Stimulated activated CD8-positive, alpha-beta memory T cell treated with anti-CD3 and anti-CD28 coated beads, Interleukin-7, amount 100 ng/mL, for 48 hours (primary cell): ENCODE measurements around the gene CEP250.
"Not testable (repeated sequence)": the region's sequence is repeated elsewhere in the genome, so short reads cannot be mapped to it uniquely, and the experiment has no call there.

ENCODE experiments used
- DNase-seq, 2 donors: peaks; one replicate each; pipeline ENCODE4 v3.0.0-alpha.2; 2020; ENCODE audit warnings: low read depth in 1 of 2; ENCODE audit errors: extremely low read depth in 1 of 2

Gene CEP250

DNA sequence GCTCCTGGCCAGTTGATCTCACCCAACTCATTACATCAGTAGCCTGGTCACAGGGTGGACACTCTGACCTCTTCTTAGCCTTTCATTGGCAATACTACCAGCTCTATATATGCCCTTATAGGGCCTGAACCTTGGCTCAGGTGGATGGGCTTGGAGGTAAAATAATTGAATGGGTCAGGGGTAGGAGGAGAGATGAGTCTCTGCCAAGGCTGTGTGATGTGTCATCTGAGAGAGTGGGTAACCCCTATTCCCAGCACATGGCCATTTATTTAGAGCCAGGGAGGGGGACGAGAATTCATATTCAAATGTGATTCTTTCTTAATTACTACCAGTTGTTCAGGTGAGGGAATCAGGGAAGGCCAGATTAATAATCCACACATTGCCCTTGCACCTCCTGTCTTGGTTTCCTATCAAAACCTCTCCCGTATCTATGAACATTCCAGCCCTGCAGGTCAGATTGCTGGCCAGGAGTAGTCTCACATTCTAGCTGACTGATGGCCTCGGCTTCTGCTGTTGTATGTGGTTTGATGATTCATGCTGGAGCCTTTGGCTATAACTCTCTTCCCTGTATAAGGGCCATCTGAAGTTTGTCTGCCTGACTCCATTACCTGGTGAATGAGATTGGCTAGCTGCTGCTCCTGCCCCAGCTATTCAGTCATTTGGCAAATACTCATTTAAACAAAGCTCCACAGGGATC is 60.7 kb downstream of the CEP250 start:
- DNase-seq, result no peak

DNA sequence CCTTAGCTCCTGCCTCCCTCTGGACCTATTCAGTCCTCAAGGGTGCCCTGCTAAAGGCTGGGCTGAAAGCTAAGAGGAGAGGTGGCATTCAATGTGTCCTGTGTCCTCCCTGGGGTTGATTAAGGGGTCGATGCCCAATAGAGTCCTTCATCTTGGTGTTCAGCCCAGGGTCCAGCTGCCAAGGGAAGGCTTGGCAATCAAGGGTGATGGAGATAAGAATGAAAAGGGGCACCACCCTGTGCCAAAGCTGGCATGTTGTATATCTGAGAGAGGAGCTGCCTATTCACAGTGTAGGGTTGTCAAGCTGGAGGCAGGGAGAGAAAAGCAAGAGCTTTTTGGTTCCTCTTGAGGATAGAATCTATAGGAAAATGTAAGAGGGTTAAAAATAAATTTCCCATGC is 61.7 kb downstream of the CEP250 start:
- no peak for DNase-seq

- DNase-seq, result not testable (repeated sequence)
Observed at GRCh38 chr20:35517767-35518166, 62.4 kb downstream of the CEP250 start.

DNA sequence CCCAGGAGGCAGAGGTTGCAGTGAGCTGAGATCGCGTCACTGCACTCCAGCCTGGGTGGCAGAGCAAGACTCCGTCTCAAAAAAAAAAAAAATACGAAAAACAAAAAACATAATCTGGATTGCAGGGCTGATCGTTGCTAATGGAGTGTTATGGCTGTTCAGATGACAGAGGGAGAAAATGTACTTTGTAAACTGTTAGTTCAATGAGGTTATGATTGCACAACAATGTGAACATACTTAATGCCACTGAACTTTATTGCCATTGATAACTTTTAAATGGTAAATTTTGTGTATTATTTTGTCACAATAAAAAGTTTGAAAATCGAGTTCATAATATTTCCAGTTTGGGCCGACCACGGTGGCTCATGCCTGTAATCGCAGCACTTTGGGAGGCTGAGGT is 63.6 kb downstream of the CEP250 start:
- DNase-seq, result no peak

- no peak for DNase-seq
Observed at GRCh38 chr20:35523298-35523888, 68.0 kb downstream of the CEP250 start.

DNA sequence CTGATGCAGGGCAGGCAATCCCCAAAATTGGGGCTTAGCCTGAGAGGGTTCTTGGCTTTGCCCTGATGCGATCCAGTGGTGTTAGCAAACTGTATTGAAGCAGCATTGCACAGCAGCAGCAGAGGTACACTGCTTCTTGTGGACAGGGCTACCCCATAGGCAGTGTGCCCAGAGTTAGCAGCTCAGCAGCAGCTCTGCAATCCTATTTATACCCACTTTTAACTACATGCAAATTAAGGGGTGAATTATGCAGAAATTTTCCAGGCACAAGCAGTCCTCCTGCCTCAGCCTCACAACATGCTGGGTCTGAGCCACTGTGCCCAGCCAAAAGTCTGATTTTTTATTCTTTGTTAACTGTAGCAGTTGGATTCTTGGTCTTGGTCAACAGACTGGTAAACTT is 70.2 kb downstream of the CEP250 start:
- DNase-seq, result no peak

GRCh38 chr20:35527122-35527769 is 71.8 kb downstream of the CEP250 start:
- no peak for DNase-seq

- no peak for DNase-seq
Observed at GRCh38 chr20:35529552-35529951, 74.2 kb downstream of the CEP250 start, which contains the start of gene C20orf173. C20orf173 (minus strand) TSS chr20:35529652; CDS start chr20:35529373, 279 bp downstream.

DNA sequence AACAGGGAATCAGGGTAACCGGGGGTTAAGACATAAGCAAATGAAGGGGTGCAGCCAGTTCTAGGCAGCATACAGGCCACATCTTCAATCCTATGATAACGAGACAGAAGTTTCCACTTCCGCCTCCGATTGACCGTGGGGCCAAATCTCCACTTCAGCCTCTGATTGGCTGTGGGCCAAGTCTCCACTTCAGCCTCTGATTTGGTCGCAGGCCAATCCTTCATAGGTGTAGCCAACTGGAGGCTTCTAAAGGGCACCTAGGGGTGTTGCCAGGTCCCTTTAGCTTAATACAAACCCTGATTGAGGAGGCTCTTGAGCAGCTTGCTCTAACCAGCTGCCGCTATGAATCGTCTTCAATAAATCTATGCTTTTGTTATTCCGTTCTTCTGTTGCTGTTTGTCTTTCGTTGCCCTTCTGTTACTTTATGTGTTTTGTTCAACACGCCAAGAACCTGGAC is 84.4 kb downstream of the CEP250 start:
- no peak for DNase-seq

DNA sequence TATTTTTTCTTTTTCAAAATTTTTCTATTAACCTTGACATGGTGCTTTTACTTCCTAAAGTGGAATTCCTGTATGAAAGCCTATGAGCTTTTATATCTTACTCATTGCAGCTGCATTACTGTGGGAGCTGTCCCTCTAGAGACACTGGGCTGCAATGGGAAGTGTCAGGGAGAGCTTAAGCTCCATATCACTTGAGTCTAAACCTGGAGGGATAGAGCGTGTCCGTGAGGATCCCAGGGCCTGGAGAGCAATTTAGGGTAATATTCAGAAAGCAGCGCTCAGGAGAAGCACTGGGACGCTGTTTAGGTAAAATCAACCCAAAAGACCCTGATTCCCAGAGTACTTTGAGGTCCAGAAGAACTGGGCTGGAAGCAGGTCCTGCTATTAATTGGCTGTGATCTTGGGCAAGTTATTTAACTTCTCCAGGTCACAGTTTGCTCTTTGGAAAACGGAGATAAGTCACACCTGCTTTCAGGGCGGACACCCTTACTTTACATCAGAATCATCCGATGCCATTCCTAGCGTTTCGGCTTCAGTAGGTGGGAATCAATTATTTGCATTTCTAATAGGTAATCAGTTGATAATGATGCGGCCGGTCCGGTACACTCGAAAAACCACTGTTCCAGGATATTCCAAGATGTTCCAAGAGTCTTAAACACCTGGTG is 85.9 kb downstream of the CEP250 start:
- no peak for DNase-seq

GRCh38 chr20:35541783-35542662 is 86.6 kb downstream of the CEP250 start, which contains the start of gene ERGIC3:
ERGIC3 (plus strand) TSS chr20:35542078; CDS start chr20:35542098, 20 bp downstream.
- peak; percentile 94 to 98 for DNase-seq

- DNase-seq, result no peak
Observed at GRCh38 chr20:35542990-35543389, 87.6 kb downstream of the CEP250 start.

- no peak for DNase-seq
Observed at GRCh38 chr20:35544436-35544835, 89.0 kb downstream of the CEP250 start.

GRCh38 chr20:35544941-35545340 is 89.5 kb downstream of the CEP250 start:
- not testable (repeated sequence) for DNase-seq

DNA sequence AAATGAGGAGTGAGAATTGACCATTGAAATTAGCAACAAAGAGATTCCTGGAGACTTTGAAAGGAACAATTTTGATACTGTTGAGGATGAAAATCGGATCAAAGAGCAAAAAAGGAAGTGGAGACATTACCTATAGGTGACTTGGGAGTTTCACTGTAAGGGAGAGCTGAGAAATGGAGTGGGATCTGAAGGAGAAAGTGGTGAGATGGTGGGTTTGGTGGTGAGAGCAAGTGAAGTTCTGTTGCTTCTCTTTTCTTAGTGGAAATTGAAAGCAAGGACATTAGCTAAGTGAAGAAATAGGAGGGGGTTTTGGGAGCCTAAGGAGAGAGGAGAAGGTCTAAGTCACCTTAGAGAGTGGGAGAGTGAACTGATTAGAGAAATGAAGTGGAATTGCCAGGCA is 90.7 kb downstream of the CEP250 start:
- DNase-seq, result no peak

DNA sequence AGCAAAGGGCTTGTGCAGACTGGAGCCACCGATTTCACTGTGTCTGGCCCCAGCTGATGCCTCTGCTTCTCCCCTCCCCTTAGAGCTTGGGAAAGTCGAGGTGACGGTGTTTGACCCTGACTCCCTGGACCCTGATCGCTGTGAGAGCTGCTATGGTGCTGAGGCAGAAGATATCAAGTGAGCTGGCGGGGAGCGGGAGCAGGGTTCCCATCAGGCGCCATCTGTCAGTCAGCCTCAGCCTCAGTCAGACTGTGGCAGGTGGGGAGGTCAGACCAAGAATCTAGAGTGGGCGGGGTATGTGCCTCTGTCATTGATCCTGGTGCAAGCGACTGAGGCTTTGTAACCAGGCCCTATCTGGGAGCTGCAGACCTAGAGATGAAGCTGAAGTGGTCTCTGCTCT is 91.9 kb downstream of the CEP250 start:
- DNase-seq, result no peak

GRCh38 chr20:35551503-35551902 is 96.1 kb downstream of the CEP250 start:
- DNase-seq, result no peak

DNA sequence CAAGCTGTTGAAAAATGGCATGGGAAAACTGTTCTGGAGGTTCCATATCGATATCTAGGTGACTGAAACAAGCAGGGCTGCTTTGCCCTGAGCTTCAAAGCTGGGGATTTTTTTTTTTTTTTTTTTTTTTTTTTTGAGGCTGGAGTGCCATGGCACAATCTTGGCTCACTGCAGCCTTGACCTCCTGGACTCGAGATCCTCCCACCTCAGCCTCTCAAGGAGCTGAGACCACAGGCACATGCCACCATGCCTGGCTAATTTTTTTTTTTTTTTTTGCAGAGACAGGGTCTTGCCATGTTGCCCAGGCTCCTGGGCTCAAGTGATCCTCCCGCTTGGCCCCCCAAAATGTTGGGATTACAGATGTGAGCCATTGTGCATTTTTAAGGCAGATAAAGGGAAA is 97.5 kb downstream of the CEP250 start:
- no peak for DNase-seq

GRCh38 chr20:35555461-35555860 is 100.1 kb downstream of the CEP250 start:
- not testable (repeated sequence) for DNase-seq

- no peak for DNase-seq
Observed at GRCh38 chr20:35555951-35556645, 100.7 kb downstream of the CEP250 start.
